Adipose tissue (tissue), 3 donors: Measurements from ENCODE around the gene PSMD7. TPM values are rescaled to one million over a fixed set of nuclear protein-coding genes. Genes with fewer than 3 reads are reported as not detected.
"Not testable (repeated sequence)": the region's sequence is repeated elsewhere in the genome, so short reads cannot be mapped to it uniquely, and the experiment has no call there.

ENCODE experiments used
- H3K27ac ChIP-seq: one replicate; pipeline ENCODE4 v1.5.1; 2013; ENCODE audit warnings: low read depth, low read length
- WGBS, 3 donors: extraction: QIAGEN DNeasy Blood & Tissue Kit; methylation state at CpG; one replicate each; pipeline ENCODE4 v1.1.7; 2013; 5-methylcytosine and 5-hydroxymethylcytosine counted together
- polyA plus RNA-seq, 3 donors: library from polyadenylated mRNA; stranded (reverse); fragments of 200-250 nt; gene quantifications; one replicate each; pipeline ENCODE4 v1.2.3, GENCODE V29; 2013
- donor health status: healthy with polysubstance abuse.
- donor health status: Bipolar disorder and iron deficiency.
- donor health status: healthy.

The PSMD7 gene
- polyA plus RNA-seq, 3 donors, result 39.6 to 84.6 (median 59.0) TPM

DNA sequence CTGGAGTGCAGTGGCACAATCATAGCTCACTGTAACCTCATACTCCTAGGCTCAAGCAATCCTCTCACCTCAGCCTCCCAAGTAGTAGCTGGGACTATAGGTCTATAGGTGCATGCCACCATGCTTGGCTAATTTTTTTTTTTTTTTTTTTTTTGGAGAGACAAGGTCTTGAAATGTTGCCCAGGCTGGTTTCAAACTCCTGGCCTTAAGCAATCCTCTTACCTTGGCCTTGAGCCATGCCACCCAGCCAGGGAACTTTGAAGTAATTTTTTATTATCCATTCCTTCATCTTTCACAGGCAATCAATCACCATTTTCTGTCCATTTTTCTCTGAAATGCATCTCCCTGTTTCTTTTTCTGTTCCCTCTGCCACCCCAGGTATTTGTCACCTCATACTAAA lies 6.3 kb upstream of the PSMD7 start:
- no peak overlapping the region for H3K27ac ChIP-seq

DNA sequence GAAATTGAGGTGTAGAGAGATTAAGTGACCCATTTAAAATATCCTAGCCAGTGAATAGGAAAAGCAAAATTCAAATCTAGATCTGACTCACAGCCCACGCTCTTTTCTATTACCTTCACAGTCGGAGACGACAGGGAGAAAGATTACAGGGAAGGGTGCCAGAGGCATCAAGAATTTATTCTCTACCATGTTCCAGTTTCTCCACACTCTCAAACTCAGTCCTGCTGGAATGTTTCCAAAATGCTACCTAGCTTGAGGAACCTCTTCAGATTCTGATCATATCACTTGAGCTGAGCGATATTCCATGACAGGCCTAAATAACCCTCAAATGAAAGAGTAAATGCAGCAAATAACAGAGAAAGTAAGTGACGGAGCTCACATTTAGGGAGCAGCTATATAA lies 5.4 kb upstream of the PSMD7 start:
- WGBS, 3 donors, result 94 to 98% (median 94%) methylated on average over 5 of the region's 5 CpGs
- no peak overlapping the region for H3K27ac ChIP-seq

DNA sequence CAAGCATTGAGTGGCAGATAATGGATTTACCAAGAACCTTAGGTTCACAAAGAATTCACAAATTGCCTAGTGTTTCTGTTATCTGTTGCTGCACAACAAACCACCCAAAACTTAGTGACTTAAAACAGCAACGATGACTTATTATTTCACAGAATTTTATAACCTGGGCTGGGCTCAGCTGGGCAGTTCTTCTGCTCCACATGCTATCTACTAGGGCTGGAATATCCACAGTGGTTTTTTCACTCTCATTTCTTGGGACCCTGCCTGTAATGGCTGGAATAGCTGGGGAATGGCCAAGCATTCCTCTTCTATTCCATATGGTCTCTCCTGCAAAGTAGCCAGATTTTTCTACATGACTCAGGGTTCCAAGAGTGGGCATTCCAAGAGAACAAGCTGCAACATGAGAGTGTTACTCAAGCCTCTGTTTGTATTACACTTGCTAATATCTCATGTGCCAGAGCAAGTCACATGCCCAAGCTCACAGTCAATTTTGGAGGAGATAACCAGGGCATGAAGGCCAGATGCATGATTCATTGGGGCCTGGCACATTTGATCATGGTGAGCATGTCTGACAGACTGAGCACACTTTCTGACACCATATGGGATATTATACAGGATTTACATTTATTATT lies 4.9 kb upstream of the PSMD7 start:
- no peak overlapping the region for H3K27ac ChIP-seq
- 100% methylated on average over 1 of the region's 1 CpG for WGBS, 3 donors

DNA sequence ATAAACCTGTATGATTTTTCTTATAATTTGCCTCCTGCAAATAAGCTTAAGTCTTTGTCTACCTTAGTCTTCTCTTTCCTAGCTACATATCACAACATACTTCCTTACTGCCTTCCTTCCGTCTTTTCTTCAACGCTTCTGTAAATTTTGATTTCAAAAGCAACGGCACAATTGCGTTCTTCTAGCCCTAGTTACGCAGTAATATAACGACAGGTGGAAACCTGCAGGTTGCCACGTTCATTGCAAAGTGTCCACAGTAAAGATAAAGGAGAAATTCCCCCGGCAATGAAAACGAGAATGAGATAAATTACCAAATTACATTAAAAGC lies 546 bp upstream of the PSMD7 start:
- H3K27ac ChIP-seq, result no peak overlapping the region
- 0 to 1% (median 1%) methylated on average over 9 of the region's 9 CpGs for WGBS, 3 donors

DNA sequence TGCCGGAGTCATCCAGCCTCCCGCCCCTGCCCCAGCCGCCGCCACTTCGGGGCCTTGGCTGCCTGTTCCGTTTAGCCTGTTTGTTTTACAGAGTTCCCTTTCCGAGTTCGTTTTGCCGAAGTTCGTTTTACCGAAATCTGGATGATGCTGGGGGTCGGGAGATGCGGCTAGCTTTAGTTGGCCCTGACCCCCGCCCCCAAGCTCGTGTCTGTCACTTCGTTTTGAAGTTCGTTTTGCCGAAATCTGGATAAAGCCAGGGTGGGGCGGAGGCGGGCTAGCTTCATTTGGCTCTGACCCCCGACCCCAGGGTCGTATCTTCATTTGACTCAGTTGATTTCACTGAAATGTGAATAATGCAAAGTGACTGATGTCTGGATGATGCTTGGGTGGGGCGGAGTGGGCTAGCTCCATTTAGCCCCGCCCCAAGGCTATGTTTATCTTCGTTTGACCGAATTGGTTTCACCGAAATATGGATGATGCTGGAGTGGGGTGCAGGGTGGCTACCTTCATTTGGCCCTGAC lies 591 bp downstream of the PSMD7 start:
- peak overlapping the region; percentile 63 for H3K27ac ChIP-seq
- WGBS, 3 donors, result 0% methylated on average over 27 of the region's 27 CpGs

DNA sequence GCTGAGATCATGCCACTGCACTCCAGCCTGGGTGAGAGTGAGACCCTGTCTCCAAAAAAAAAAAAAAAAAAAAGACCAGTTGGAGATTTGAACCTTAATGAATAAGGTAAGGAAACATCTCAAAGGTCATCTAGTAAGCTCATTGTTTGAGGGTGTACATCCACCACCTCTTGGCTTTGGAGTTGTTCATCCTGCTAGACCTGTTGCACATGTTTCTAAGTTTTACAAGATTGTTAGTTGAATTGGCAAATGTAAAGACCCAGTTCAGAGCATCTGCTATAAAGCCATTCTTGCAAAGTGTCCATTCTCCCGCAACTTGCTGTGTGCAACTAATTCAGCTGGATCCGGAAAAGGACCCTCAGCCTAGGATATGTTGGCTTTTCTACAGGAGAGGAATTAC lies 1.5 kb downstream of the PSMD7 start:
- WGBS, 3 donors, result 79 to 92% (median 81%) methylated on average over 2 of the region's 2 CpGs

DNA sequence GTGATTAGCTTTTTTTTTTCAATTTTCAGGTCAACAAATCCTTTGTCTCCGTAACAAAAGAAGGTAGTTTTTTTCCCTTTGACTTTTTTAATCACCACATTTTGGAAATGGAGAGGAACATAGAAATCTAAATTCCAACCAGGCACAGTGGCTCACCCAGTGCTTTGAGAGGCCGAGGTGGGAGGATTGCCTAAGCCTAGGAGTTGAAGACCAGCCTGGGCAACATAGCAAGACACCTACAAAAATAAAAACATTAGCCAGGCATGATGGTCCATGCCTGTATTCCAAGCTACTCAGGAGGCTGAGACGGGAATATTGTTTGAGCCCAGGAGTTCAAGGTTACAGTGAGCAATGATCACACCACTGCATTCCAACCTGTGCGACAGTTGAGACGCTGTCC lies 5.7 kb downstream of the PSMD7 start:
- 83 to 93% (median 92%) methylated on average over 5 of the region's 5 CpGs for WGBS, 3 donors

More for the DNA sequence above, 1.5 kb downstream of the PSMD7 start:
- no peak overlapping the region for H3K27ac ChIP-seq

DNA sequence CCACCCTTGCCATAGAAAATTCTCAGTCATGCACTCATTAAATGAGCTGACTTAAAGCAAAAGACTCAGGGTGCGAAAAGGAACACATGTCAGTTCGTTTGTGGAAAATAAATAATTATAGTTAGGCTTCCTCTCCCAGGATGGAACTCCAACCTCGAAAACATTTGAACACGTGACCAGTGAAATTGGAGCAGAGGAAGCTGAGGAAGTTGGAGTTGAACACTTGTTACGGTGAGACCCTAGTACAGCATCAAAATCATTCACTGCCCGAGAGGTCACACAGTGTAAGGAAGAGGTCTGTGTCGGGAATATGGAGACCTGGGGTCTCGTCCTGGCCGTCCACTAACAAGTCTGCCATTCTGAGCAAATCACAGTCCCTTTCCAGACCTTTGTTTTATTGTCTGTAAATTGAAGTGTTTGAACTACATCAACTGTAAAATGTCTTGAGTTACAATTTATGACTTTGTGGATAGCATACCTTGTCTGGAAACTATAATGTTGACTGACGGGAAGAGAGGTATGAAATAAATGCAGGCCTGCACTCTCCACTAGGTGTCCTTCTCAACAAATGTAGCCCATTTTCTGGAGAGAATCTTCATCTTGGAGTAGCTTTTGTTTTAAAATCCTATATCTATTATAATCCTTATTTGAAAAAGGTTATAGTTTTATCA lies 7.7 kb downstream of the PSMD7 start:
- H3K27ac ChIP-seq, result no peak overlapping the region
- 80 to 86% (median 81%) methylated on average over 10 of the region's 10 CpGs for WGBS, 3 donors

More for the DNA sequence above, 5.7 kb downstream of the PSMD7 start:
- no peak overlapping the region for H3K27ac ChIP-seq

DNA sequence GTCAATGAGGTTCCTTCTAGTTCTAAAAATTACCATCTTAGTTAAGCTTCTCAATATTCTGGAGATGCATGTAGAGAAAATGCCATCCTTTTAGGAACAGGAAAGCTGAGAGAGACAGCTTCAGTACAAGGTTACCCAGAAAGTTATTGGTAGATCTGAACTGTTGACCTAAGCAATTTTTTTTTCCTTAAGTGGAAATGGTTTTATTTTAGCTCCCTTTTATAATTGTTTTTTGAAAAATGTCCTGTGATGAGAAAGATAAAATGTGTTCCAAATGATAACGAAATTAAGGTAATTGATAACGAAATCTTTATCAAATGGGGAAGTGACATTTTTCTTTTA lies 8.2 kb downstream of the PSMD7 start:
- 82 to 85% (median 84%) methylated on average over 2 of the region's 2 CpGs for WGBS, 3 donors

DNA sequence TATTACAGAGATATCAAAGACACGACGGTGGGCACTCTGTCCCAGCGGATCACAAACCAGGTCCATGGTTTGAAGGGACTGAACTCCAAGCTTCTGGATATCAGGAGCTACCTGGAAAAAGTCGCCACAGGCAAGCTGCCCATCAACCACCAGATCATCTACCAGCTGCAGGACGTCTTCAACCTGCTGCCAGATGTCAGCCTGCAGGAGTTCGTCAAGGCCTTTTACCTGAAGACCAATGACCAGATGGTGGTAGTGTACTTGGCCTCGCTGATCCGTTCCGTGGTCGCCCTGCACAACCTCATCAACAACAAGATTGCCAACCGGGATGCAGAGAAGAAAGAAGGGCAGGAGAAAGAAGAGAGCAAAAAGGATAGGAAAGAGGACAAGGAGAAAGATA lies 8.7 kb downstream of the PSMD7 start:
- 81 to 88% (median 84%) methylated on average over 11 of the region's 11 CpGs for WGBS, 3 donors
- H3K27ac ChIP-seq, result no peak overlapping the region

More for the DNA sequence above, 8.2 kb downstream of the PSMD7 start:
- H3K27ac ChIP-seq, result no peak overlapping the region

DNA sequence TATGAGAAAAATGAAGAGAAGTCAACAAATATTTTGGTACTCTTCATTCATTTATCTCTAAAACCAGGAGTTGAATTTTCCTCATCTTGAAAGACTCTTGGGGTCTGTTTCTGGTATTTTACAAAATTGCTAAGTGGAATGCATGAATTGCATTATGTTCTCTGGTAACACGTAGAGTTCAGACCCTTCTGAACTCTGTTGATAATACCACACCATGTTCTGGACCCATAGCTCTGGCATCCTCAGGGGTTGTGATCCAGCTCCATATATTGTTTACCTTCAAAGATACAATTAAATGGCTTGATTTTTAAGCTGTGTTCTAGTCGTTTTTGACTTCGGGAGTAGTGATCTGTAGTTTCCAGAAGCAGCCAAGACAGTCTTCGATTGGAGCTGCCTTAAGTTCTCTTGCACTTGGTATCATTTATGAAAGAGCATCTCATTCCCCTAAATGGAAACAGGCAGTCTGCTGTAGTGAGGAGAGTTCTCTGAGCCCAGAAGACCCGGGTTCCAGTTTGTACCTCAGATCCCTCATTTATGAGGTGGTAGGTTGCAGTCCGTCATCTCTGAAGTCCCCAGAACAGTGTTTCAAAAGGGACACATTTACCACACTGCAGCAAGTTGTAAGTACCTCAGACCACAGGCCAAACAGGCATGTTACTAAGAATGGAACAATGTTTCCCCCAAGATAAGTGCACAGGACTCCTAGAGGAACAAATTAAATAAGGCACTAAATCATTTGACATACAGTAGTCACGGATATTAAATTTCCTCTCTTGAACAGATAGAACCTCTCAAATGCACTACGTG lies 9.6 kb downstream of the PSMD7 start:
- 60 to 68% (median 63%) methylated on average over 8 of the region's 8 CpGs for WGBS, 3 donors

DNA sequence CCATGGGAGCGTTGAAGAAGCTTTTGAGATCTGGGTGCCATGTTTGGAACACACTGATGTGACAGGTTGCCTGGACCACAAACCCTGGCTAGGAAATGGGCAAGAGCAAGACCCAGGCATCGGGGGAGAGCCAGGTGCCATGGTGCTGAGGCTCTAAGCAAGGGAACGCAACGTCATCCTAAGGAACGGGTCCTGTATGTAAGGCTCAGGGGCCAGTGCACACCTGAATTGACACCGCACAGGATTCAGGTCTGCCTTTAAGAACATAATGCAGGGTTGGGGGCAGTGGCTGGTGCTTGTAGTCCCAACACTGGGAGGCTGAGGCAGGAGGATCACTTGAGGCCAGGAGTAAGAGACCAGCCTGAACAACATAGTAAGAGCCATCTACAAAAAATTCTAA lies 10.8 kb downstream of the PSMD7 start:
- H3K27ac ChIP-seq, result no peak overlapping the region
- 91 to 97% (median 96%) methylated on average over 6 of the region's 6 CpGs for WGBS, 3 donors

More for the DNA sequence above, 9.6 kb downstream of the PSMD7 start:
- H3K27ac ChIP-seq, result no peak overlapping the region

DNA sequence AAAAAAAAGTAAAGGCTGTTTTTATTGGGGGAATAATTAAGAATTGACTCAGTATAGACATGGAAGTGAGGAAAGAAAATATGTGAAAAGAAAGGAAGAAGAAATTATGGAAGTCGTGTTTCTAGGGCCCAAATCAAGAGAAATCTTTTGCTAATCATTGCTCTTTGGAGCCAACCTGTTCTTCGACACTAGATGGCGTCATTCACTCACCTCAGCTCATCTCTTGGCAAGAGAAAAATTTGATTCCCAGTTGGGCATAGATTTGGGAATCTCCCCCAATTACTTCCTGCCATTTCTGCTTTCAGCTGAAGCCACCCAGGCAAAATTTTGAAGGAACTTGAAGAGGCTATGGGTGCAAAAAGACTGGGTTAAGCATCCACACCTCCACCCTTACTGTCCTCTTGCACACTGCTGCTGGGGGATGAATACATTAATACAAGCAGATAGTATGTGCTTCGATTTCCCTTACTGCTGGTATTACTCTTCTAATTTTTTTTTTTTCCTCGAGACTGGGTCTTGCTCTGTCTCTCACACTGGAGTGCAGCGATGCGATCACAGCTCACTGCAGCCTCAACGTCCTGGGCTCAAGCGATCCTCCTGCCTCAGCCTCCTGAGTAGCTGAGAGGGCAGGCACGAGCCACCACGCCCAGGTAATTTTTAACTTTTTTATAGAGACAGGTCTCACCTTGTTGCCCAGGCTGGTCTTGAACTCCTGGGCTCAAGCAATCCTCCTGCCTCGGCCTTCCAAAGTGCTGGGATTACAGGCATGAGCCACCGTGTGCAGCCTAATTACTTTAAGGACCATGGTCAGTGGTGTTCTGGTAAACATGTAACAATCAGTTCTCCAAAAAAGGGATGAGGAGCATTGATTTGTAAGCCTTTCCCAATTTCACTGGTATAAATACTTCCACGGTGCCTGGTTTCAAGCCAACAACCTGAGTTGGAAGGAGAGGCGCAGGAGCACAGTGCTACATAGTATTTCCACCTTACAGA lies 13.5 kb downstream of the PSMD7 start:
- 72 to 74% (median 73%) methylated on average over 15 of the region's 15 CpGs for WGBS, 3 donors
- H3K27ac ChIP-seq, result no peak overlapping the region

DNA sequence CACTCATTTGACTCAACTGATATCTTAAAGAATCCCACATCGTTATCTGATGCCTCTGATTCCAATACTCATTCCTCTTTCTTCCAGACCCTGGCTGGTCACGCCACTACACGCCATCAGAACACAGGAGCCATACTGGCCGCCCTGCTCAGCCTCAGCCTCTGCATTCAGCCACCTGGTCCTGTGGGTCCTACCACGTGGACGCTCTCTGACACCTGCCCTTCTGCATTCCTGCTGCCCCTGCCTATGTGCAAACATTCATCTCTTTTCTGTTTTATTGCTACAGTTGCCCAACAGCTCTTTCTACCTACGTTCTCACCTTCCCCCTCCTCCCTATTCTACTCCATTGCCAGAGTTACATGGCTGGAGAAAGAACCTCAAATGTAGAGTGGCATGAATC lies 18.4 kb downstream of the PSMD7 start:
- 84 to 93% (median 89%) methylated on average over 7 of the region's 7 CpGs for WGBS, 3 donors

DNA sequence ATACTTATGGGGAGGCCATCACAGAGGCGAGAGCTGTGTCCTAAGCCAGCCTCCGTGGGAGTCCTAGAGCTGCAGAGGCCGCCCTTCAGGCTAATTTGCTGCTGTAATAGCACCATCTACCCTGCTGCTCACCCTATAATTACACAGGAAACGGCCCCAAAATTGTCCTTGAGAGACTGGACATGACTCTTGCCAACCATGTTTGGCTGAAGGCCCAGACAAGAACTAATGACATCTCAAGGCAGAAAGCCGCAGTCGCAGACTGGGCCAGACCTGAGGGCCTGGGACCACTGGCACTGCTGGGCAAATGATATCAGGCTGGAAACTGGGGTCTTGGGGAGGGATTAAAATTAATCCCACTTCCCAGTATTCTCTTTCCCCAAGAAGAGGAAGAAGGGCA lies 24.1 kb downstream of the PSMD7 start:
- H3K27ac ChIP-seq, result no peak overlapping the region
- 55 to 70% (median 66%) methylated on average over 6 of the region's 6 CpGs for WGBS, 3 donors

More for the DNA sequence above, 18.4 kb downstream of the PSMD7 start:
- H3K27ac ChIP-seq, result no peak overlapping the region

DNA sequence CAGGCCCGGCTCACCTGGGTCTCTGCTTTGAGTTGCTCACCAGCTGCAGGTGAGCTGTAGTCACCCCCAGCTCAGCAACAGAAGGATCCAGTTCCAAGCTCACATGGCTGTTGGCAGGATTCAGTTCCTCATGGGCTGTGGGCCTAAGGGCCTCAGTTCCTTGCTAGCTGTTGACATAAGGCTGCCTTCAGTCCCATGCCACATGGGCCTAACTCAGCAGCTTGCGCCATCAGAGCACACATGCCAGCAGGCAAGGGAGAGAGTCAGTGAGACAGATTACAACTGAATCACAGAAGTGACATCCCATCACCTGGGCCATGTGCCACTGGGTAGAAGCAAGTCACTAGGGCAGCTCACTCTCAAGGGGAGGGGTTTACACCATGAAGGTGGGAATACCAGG lies 24.7 kb downstream of the PSMD7 start:
- 46 to 91% (median 84%) methylated on average over 2 of the region's 2 CpGs for WGBS, 3 donors
- no peak overlapping the region for H3K27ac ChIP-seq

DNA sequence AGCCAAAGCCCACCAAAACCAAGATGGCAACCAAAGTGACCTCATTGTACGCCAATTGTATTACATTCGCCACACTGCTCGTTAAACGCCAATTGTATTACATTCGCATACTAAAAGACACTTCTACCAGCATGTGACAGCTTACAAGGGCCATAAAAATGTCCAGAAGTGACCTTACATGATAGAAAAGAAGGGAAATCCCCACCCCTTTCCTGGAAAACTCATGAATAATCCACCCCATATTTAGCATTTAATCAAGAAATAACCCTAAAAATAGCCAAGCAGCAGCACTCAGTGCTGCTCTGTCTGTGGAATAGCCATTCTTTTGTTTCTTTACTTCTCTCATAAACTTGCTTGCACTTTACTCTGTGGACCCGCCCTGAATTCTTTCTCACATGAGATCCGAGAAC lies 25.7 kb downstream of the PSMD7 start:
- WGBS, 3 donors, result 62 to 89% (median 74%) methylated on average over 7 of the region's 7 CpGs
- H3K27ac ChIP-seq, result no peak overlapping the region

DNA sequence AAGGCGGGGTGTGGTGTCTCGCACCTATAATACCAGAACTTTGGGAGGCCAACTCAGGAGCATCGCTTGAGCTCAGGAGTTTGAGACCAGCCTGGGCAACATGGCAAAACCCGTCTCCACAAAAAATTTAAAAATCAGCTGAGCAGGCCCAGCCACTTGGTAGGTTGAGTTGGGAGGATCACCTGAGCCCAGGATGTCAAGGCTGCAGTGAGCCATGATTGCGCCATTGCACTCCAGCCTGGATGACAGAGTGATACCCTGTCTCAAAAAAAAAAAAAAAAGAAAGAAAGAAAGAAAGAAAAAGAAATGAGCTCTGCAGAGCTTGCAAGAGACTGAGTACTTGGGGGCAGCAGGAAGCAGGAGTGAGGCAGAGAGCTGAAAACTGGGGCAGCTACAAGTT lies 28.2 kb downstream of the PSMD7 start:
- WGBS, 3 donors, result 96 to 99% (median 98%) methylated on average over 5 of the region's 5 CpGs
- H3K27ac ChIP-seq, result not testable (repeated sequence)
